ENCODE measurements around the gene CSNK1E. TPM values are rescaled to one million over a fixed set of nuclear protein-coding genes. Genes with fewer than 3 reads are reported as not detected.
"Not testable (repeated sequence)": the region's sequence is repeated elsewhere in the genome, so short reads cannot be mapped to it uniquely, and the experiment has no call there.

The CSNK1E gene
- total RNA-seq, 4 donors from 2014 or later = 142 to 258 (median 163) TPM

- TF ChIP-seq CTCF (IDR thresholded peaks at IDR 0.05) (no peak), POLR2A (IDR thresholded peaks at IDR 0.05) (no peak)
- intact Hi-C loops (cut with DNase I; ENCODE audit: low total_unique reads) = no loop called here
- peak in 1 of 2 donors; percentile 82 for DNase-seq (ENCODE audit: low spot score in 2 of 2)
- 46 to 64% methylated on average over 14 to 15 of the region's 15 CpGs for WGBS, 2 donors
- no peak overlapping the region for H3K4me3 ChIP-seq (ENCODE audit: low read depth, poor library complexity, severe bottlenecking)
These were observed 30.1 kb upstream of the CSNK1E start for GRCh38 chr22:38347181-38347943.

- WGBS, 2 donors = 79 to 84% methylated on average over 14 of the region's 14 CpGs
- DNase-seq (ENCODE audit: low spot score in 2 of 2) = peak in 1 of 2 donors; percentile 75
- H3K4me3 ChIP-seq (ENCODE audit: low read depth, poor library complexity, severe bottlenecking) = no peak overlapping the region
- no peak for TF ChIP-seq CTCF (IDR thresholded peaks at IDR 0.05)
- TF ChIP-seq POLR2A (IDR thresholded peaks at IDR 0.05) = no peak
- intact Hi-C loops (cut with DNase I; ENCODE audit: low total_unique reads) = no loop called here
These were observed 29.3 kb upstream of the CSNK1E start for GRCh38 chr22:38346506-38346905.

GRCh38 chr22:38345782-38346181 lies 28.5 kb upstream of the CSNK1E start:
- intact Hi-C loops (cut with DNase I; ENCODE audit: low total_unique reads) = no loop called here

GRCh38 chr22:38339893-38340292 lies 22.7 kb upstream of the CSNK1E start:
- not testable (repeated sequence) for H3K4me3 ChIP-seq (ENCODE audit: low read depth, poor library complexity, severe bottlenecking)
- DNase-seq (ENCODE audit: low spot score in 2 of 2) = peak in 1 of 2 donors; percentile 50
- 92 to 93% methylated on average over 6 of the region's 6 CpGs for WGBS, 2 donors
- intact Hi-C loops (cut with DNase I; ENCODE audit: low total_unique reads) = loop anchor here (10.0 kb wide), 1 partner anchor 1735 kb away; no protein-coding TSS in a partner anchor

More at GRCh38 chr22:38345782-38346181, 28.5 kb upstream of the CSNK1E start:
- no peak for TF ChIP-seq POLR2A (IDR thresholded peaks at IDR 0.05)
- TF ChIP-seq CTCF (IDR thresholded peaks at IDR 0.05) = no peak
- no peak overlapping the region for H3K4me3 ChIP-seq (ENCODE audit: low read depth, poor library complexity, severe bottlenecking)
- WGBS, 2 donors = 95 to 97% methylated on average over 6 of the region's 6 CpGs
- peak; percentile 4 to 45 for DNase-seq (ENCODE audit: low spot score in 2 of 2)

GRCh38 chr22:38338772-38339379 lies 21.6 kb upstream of the CSNK1E start:
- intact Hi-C loops (cut with DNase I; ENCODE audit: low total_unique reads) = loop anchor here (10.0 kb wide), 1 partner anchor 1734 kb away; no protein-coding TSS in a partner anchor
- no peak overlapping the region for H3K4me3 ChIP-seq (ENCODE audit: low read depth, poor library complexity, severe bottlenecking)
- peak in 1 of 2 donors; percentile 72 for DNase-seq (ENCODE audit: low spot score in 2 of 2)
- no peak for TF ChIP-seq CTCF (IDR thresholded peaks at IDR 0.05)
- no peak for TF ChIP-seq POLR2A (IDR thresholded peaks at IDR 0.05)
- 88 to 89% methylated on average over 4 of the region's 4 CpGs for WGBS, 2 donors

GRCh38 chr22:38336699-38337098 lies 19.5 kb upstream of the CSNK1E start:
- DNase-seq (ENCODE audit: low spot score in 2 of 2) = peak in 1 of 2 donors; percentile 20
- TF ChIP-seq POLR2A (IDR thresholded peaks at IDR 0.05) (no peak), CTCF (IDR thresholded peaks at IDR 0.05) (no peak)
- WGBS, 2 donors = 46 to 48% methylated on average over 9 of the region's 9 CpGs
- intact Hi-C loops (cut with DNase I; ENCODE audit: low total_unique reads) = loop anchor here (10.0 kb wide), 1 partner anchor 1732 kb away; no protein-coding TSS in a partner anchor
- no peak overlapping the region for H3K4me3 ChIP-seq (ENCODE audit: low read depth, poor library complexity, severe bottlenecking)
